Glutamatergic neuron (in vitro differentiated cells): ENCODE data around the gene TSHR. TPM values are rescaled to one million over a fixed set of nuclear protein-coding genes. Genes with fewer than 3 reads are reported as not detected.

Experiments used
- DNase-seq: peaks from one replicate; pipeline ENCODE4 v3.0.0; 2022
- H3K27ac Mint-ChIP-seq: one replicate; pipeline ENCODE4 v1.8.0; 2020; ENCODE audit warnings: mild to moderate bottlenecking, mixed read lengths, inconsistent platforms; ENCODE audit not compliant: unreplicated experiment
- H3K27me3 Mint-ChIP-seq: one replicate; pipeline ENCODE4 v1.8.0; 2020; ENCODE audit warnings: mild to moderate bottlenecking, moderate library complexity, mixed read lengths, inconsistent platforms; ENCODE audit not compliant: unreplicated experiment
- H3K36me3 Mint-ChIP-seq: one replicate; pipeline ENCODE4 v1.8.0; 2020; ENCODE audit warnings: mild to moderate bottlenecking, mixed read lengths, inconsistent platforms; ENCODE audit not compliant: unreplicated experiment
- H3K4me1 Mint-ChIP-seq: one replicate; pipeline ENCODE4 v1.8.0; 2020; ENCODE audit warnings: mild to moderate bottlenecking, low read depth, mixed read lengths, inconsistent platforms; ENCODE audit not compliant: unreplicated experiment
- H3K4me3 Mint-ChIP-seq: one replicate; pipeline ENCODE4 v1.8.0; 2020; ENCODE audit warnings: mild to moderate bottlenecking, mixed read lengths, inconsistent platforms; ENCODE audit not compliant: unreplicated experiment
- H3K9me3 Mint-ChIP-seq: one replicate; pipeline ENCODE4 v1.8.0; 2020; ENCODE audit warnings: mild to moderate bottlenecking, moderate library complexity, mixed read lengths, inconsistent platforms; ENCODE audit not compliant: unreplicated experiment
- total RNA-seq: library from RNA; stranded (reverse); fragmentation: NEBNext Ultra II Directional; extraction: Animal tissue kit (Norgen Biotek cat#: 25700); gene quantifications from one replicate; pipeline ENCODE4 v1.2.1, GENCODE V29; 2021; ENCODE audit not compliant: unreplicated experiment
- TF ChIP-seq, protein P1 (sequence below): fragments of 200-600 bp; sonication (generic); IDR thresholded peaks from one replicate; pipeline ENCODE4 v1.5.0; 2021; ENCODE audit not compliant: partially characterized antibody, unreplicated experiment

The TSHR gene
- total RNA-seq, 1 donor from 2014 or later: 0.74 TPM

DNA sequence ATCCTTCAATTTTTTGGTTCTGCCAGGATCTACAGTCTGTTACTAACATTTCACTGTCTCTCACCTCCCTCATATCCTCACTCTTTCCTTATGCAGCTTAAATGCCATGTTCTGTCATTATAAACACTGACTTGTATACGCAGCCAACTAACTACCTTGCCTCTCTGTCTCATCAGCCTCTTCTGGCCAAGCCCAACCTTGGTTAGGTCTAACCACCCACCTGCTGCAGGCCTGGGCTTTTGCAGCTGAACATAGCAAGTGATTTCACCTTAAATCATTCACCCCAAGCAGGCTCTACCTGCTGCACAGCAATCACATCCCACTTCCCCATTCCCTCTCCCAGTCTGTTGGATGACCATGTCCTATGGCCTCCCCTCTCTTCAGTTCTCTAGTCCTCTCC lies 173.8 kb downstream of the TSHR start:
- Mint-ChIP-seq H3K27ac (no peak overlapping the region), H3K36me3 (no peaks in the 10 kb centered on the region), H3K4me3 (no peak overlapping the region), H3K27me3 (no peaks in the 10 kb centered on the region), H3K4me1 (peaks cover 4% of the 10 kb centered on the region), H3K9me3 (no peaks in the 10 kb centered on the region)
- DNase-seq: no peak
- TF ChIP-seq, protein P1, sequence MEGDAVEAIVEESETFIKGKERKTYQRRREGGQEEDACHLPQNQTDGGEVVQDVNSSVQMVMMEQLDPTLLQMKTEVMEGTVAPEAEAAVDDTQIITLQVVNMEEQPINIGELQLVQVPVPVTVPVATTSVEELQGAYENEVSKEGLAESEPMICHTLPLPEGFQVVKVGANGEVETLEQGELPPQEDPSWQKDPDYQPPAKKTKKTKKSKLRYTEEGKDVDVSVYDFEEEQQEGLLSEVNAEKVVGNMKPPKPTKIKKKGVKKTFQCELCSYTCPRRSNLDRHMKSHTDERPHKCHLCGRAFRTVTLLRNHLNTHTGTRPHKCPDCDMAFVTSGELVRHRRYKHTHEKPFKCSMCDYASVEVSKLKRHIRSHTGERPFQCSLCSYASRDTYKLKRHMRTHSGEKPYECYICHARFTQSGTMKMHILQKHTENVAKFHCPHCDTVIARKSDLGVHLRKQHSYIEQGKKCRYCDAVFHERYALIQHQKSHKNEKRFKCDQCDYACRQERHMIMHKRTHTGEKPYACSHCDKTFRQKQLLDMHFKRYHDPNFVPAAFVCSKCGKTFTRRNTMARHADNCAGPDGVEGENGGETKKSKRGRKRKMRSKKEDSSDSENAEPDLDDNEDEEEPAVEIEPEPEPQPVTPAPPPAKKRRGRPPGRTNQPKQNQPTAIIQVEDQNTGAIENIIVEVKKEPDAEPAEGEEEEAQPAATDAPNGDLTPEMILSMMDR: no peak

DNA sequence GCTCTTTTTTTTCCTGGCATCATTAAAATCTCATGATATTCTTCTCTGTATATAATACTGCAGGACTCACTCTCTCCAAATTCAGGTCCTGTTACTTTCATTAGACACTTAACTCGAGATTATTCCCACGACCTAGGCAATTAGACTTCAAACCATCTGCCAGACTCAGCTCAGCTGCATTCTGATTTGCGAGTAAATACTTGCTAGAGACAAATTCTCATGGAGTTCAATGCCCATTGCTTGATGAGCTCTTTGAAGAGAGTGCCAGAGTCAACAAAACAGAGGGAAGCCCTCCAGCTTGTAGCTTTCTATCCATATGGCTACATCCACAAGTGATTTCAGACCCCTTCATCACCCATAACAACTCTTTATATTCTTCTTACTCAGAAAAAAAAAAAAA lies 177.0 kb downstream of the TSHR start:
- peaks cover 4% of the 10 kb centered on the region for H3K4me1 Mint-ChIP-seq
- no peaks in the 10 kb centered on the region for H3K36me3 Mint-ChIP-seq
- H3K27me3 Mint-ChIP-seq: no peaks in the 10 kb centered on the region
- no peak overlapping the region for H3K27ac Mint-ChIP-seq
- no peak overlapping the region for H3K4me3 Mint-ChIP-seq
- no peaks in the 10 kb centered on the region for H3K9me3 Mint-ChIP-seq
- TF ChIP-seq, protein P1: no peak
- DNase-seq: no peak

- no peak for DNase-seq
- no peak overlapping the region for H3K27ac Mint-ChIP-seq
- no peaks in the 10 kb centered on the region for H3K36me3 Mint-ChIP-seq
- H3K9me3 Mint-ChIP-seq: no peaks in the 10 kb centered on the region
- H3K4me1 Mint-ChIP-seq: peaks cover 4% of the 10 kb centered on the region
- H3K27me3 Mint-ChIP-seq: no peaks in the 10 kb centered on the region
- H3K4me3 Mint-ChIP-seq: no peak overlapping the region
- TF ChIP-seq, protein P1: no peak
These were observed 178.0 kb downstream of the TSHR start for GRCh38 chr14:81133400-81133799.

GRCh38 chr14:81137316-81137715 lies 181.9 kb downstream of the TSHR start:
- H3K27me3 Mint-ChIP-seq: no peaks in the 10 kb centered on the region
- H3K9me3 Mint-ChIP-seq: no peaks in the 10 kb centered on the region
- no peak for DNase-seq
- TF ChIP-seq, protein P1: no peak
- no peak overlapping the region for H3K27ac Mint-ChIP-seq
- no peak overlapping the region for H3K4me3 Mint-ChIP-seq
- peaks cover 3% of the 10 kb centered on the region for H3K4me1 Mint-ChIP-seq
- no peaks in the 10 kb centered on the region for H3K36me3 Mint-ChIP-seq

- Mint-ChIP-seq H3K4me3 (no peak overlapping the region), H3K27ac (no peak overlapping the region), H3K9me3 (no peaks in the 10 kb centered on the region), H3K36me3 (no peaks in the 10 kb centered on the region), H3K4me1 (no peaks in the 10 kb centered on the region), H3K27me3 (no peaks in the 10 kb centered on the region)
- TF ChIP-seq, protein P1: no peak
- DNase-seq: no peak
These were observed 183.0 kb downstream of the TSHR start for GRCh38 chr14:81138429-81138828.
